Activated CD4-positive, alpha-beta T cell treated with anti-CD3 and anti-CD28 coated beads, Interleukin-2, amount 10 ng/mL, durations not matched to agents 24 days and 14 days (primary cell): ENCODE measurements around the gene SLCO4A1. TPM values are rescaled to one million over a fixed set of nuclear protein-coding genes. Genes with fewer than 3 reads are reported as not detected.

Source experiments
- DNase-seq: peaks from one replicate; pipeline ENCODE4 v3.0.0; 2022
- H3K27ac Mint-ChIP-seq: one replicate; pipeline ENCODE4 v1.8.0; 2022; ENCODE audit warnings: mild to moderate bottlenecking, mixed read lengths
- H3K27me3 Mint-ChIP-seq: one replicate; pipeline ENCODE4 v1.8.0; 2022; ENCODE audit warnings: mixed read lengths
- H3K36me3 Mint-ChIP-seq: one replicate; pipeline ENCODE4 v1.8.0; 2022; ENCODE audit warnings: low read depth, mild to moderate bottlenecking, mixed read lengths
- H3K4me1 Mint-ChIP-seq: one replicate; pipeline ENCODE4 v1.8.0; 2021; ENCODE audit warnings: mixed read lengths
- H3K4me3 Mint-ChIP-seq: one replicate; pipeline ENCODE4 v1.8.0; 2022; ENCODE audit warnings: mild to moderate bottlenecking, moderate library complexity, mixed read lengths
- H3K9me3 Mint-ChIP-seq: one replicate; pipeline ENCODE4 v1.8.0; 2021; ENCODE audit warnings: mixed read lengths
- intact Hi-C: fragments of 100-400 bp; cut with micrococcal nuclease; formaldehyde crosslinking; loops from one replicate; pipeline ENCODE4 v1.15.1; 2023
- total RNA-seq: library from RNA; stranded (reverse); gene quantifications from 2 replicates; pipeline ENCODE4 v1.2.3, GENCODE V29; 2022

SLCO4A1 gene
- total RNA-seq, 1 donor from 2014 or later = 67.3 TPM

DNA sequence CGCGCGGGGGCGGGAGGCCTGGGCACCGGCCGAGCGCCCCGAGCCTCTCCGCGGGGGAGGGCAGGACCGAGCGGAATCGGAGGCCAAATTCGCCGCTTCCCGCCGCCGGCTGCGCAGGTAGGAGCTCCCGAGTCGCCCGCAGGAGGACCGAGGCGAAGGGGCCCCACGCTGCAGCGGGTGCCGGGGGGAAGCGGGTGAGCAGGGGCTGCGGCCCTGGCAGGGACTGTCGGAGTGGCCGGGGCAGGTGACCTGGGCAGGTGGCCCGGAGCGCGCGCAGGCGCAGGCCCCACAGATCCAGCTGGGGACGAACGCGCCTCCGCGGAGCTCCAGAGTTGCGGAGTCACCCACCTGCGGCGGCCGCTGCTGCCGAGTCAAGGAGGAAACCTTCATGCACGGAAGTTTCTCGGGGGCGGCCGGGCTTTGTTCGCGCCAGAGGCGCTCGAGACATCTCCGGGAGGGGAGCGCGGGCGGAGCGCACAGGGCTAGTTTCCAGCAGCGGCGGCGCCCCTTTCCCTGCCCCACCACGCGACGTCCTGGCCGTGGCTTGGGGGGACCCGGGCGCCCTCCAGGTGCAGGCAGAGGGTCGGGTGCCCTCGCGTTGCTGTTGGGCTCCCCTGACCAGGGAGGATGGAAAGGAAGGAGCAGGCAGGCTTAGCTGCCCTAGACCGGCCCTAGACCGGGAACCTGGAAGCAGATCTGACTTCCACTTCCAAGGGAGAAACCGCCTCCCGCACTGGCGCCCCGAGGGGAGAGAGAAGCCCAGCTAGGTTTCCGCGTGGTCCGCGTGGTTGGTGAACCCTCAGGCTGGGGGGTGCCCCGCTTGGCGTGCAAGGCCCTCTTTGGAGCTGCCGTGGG is 590 bp downstream of the SLCO4A1 start:
- Mint-ChIP-seq H3K4me1 (peaks cover 30% of the 10 kb centered on the region), H3K27me3 (peaks cover 5% of the 10 kb centered on the region), H3K4me3 (peak overlapping the region; percentile 88), H3K36me3 (peaks cover 21% of the 10 kb centered on the region), H3K9me3 (no peaks in the 10 kb centered on the region), H3K27ac (peak overlapping the region; percentile 72)
- peak; percentile 91 for DNase-seq
- intact Hi-C loops = loop anchor here (1.0 kb wide), 2 partner anchors 8 to 19 kb away; no protein-coding TSS in a partner anchor

GRCh38 chr20:62643521-62644043 is 1.3 kb downstream of the SLCO4A1 start:
- Mint-ChIP-seq H3K27ac (peak overlapping the region; percentile 29), H3K4me3 (peak overlapping the region; percentile 88), H3K36me3 (peaks cover 21% of the 10 kb centered on the region), H3K27me3 (peaks cover 5% of the 10 kb centered on the region), H3K4me1 (peaks cover 30% of the 10 kb centered on the region), H3K9me3 (no peaks in the 10 kb centered on the region)
- intact Hi-C loops = loop anchor here (1.0 kb wide), 1 partner anchor 8 kb away; no protein-coding TSS in a partner anchor
- DNase-seq = no peak

- Mint-ChIP-seq H3K27ac (no peak overlapping the region), H3K36me3 (peaks cover 21% of the 10 kb centered on the region), H3K9me3 (no peaks in the 10 kb centered on the region), H3K27me3 (peaks cover 2% of the 10 kb centered on the region), H3K4me3 (peak overlapping the region; percentile 88), H3K4me1 (peaks cover 35% of the 10 kb centered on the region)
- intact Hi-C loops = no loop called here
- DNase-seq = no peak
Measured at GRCh38 chr20:62644044-62644795, 1.9 kb downstream of the SLCO4A1 start.

DNA sequence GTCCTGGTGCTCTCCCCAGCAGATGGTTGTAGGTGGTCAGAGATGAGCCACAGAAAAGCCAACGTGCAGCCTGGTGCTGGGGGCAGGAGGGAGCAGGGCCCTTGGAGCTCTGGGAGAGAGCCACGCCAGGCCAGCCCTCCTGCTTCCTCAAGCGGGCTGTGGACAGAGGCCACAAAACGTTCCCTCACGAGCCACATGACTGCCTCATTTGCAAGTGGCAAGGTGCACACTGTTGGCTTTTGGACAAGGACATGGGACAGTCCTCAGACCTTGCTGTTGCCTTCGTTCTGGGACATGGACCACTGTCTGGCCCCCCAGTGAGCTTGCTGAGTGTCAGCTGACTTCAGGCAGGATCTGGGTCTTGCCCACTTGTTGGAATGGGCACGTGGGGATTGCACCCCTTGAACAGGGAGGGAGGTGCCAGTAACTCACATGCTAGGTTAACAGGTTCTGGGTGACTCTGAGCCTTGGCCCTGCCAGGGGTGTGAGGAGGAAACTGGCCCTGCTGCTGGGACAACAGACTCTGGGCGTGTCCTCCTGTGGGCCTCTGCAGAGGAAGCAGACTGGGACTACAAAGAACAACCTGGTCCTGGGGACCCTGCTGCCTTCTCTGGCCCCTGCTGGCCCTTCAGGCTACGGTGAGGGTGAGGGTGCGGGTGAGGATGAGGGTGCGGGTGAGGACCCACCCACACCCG is 2.6 kb downstream of the SLCO4A1 start:
- intact Hi-C loops = no loop called here
- Mint-ChIP-seq H3K27me3 (no peaks in the 10 kb centered on the region), H3K9me3 (no peaks in the 10 kb centered on the region), H3K27ac (peak overlapping the region; percentile 15), H3K36me3 (peaks cover 24% of the 10 kb centered on the region), H3K4me1 (peaks cover 39% of the 10 kb centered on the region), H3K4me3 (peak overlapping the region; percentile 88)
- peak; percentile 75 for DNase-seq

DNA sequence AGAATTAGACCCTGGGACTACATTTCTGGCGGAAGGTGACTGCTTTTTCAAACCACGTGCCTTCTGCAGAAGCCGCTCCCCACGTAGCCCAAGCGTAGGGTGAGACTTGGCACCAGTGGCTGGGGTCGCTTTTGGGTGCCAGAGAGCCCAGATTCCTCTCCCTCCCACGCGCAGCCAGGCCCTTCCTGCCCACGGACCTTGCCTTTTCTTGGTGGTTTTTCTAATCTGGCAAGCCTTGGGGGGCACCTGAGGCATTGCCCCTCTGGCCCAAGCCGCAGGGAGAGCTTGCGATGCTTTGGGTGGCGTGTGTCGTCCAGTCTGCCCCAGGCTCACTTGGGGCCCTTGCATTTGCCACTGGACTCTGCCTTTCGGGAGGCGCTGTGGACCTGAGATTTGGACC is 3.3 kb downstream of the SLCO4A1 start:
- H3K27me3 Mint-ChIP-seq = no peaks in the 10 kb centered on the region
- peaks cover 45% of the 10 kb centered on the region for H3K4me1 Mint-ChIP-seq
- peaks cover 29% of the 10 kb centered on the region for H3K36me3 Mint-ChIP-seq
- no peak overlapping the region for H3K27ac Mint-ChIP-seq
- no peaks in the 10 kb centered on the region for H3K9me3 Mint-ChIP-seq
- DNase-seq = no peak
- intact Hi-C loops = no loop called here
- peak overlapping the region; percentile 41 for H3K4me3 Mint-ChIP-seq

- Mint-ChIP-seq H3K27me3 (no peaks in the 10 kb centered on the region), H3K4me3 (peak overlapping the region; percentile 41), H3K27ac (peak overlapping the region; percentile 56), H3K4me1 (peaks cover 52% of the 10 kb centered on the region), H3K36me3 (peaks cover 41% of the 10 kb centered on the region), H3K9me3 (no peaks in the 10 kb centered on the region)
- intact Hi-C loops = no loop called here
- no peak for DNase-seq
Measured at GRCh38 chr20:62646851-62647520, 4.7 kb downstream of the SLCO4A1 start.

DNA sequence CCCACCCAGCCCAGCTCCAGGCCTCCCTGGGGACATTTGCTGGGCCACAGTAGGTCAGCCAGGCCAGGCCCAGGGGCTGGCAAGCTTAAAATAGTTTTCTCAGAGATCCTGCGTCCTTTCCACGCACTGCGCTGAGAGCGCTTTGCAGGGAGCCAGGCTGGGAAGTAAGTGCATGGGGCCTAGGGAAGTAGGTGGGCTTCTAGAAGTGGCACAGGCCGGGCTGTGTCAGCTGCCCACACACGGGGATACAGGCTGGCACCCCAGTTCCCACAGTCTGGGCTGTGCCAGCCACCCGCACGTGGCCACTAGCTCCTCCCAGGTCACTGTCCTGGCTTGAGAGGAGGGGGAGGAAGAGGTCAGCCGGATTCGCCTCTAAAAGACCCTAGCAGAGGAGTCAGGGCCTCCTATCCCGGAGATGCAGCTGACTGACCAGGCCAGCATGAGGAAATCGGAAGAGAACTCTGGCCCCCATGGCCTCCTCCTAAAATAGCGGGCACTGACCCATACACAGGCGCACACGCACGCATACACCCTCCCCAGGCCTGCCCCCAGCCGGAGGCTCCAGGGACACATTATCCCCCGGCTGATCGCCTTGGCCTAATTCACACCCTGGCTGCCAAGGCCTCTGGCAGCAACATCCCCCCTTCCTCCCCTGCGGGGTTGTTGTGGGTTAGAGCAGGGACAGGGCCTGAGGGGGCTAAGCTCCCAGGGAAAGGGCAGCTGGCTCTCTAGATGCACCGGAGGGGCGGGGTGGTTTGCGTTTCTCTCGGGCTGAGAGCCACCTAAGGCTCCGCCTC is 5.4 kb downstream of the SLCO4A1 start:
- intact Hi-C loops = no loop called here
- no peak overlapping the region for H3K4me3 Mint-ChIP-seq
- H3K27ac Mint-ChIP-seq = peak overlapping the region; percentile 20
- no peaks in the 10 kb centered on the region for H3K9me3 Mint-ChIP-seq
- no peaks in the 10 kb centered on the region for H3K27me3 Mint-ChIP-seq
- H3K4me1 Mint-ChIP-seq = peaks cover 58% of the 10 kb centered on the region
- H3K36me3 Mint-ChIP-seq = peaks cover 42% of the 10 kb centered on the region
- DNase-seq = no peak

DNA sequence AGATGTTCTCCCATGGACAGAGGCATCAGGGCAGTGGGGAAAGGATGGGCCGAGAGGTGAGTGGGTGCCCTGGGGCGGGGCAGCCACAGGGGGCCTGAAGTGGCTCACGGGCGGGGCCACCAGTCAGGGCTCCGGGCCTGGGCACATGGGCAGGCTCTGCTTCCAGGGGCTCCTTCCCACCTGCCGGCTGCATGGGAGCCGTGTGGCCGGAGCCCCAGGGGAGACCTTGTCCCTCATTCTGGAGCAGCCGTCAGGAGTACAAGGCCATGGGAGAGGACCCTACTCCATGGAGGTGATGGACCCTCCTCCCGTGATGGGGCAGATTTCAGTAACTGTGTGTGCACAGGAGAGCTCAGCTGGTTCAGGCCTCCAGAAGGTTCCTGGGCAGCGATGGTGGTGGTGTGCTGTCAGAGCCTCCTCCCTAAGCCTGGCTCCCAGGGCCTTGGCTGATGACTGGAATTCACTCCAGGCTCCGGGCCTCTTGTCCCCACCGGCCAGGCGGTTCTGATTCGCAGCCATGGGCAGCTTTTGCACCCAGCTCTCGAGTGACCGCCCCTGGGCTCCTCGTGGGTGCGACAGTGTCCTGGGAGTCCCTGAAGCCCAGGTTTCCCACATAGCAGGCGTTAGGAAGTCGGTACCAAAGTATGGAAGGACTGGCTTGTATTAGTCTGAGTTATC is 6.2 kb downstream of the SLCO4A1 start:
- DNase-seq = no peak
- Mint-ChIP-seq H3K36me3 (peaks cover 38% of the 10 kb centered on the region), H3K9me3 (no peaks in the 10 kb centered on the region), H3K4me3 (no peak overlapping the region), H3K4me1 (peaks cover 61% of the 10 kb centered on the region), H3K27me3 (no peaks in the 10 kb centered on the region), H3K27ac (no peak overlapping the region)
- intact Hi-C loops = no loop called here

GRCh38 chr20:62649140-62649539 is 6.8 kb downstream of the SLCO4A1 start:
- Mint-ChIP-seq H3K27ac (no peak overlapping the region), H3K36me3 (peaks cover 34% of the 10 kb centered on the region), H3K9me3 (no peaks in the 10 kb centered on the region), H3K27me3 (no peaks in the 10 kb centered on the region), H3K4me3 (no peak overlapping the region), H3K4me1 (peaks cover 60% of the 10 kb centered on the region)
- intact Hi-C loops = no loop called here
- DNase-seq = no peak

DNA sequence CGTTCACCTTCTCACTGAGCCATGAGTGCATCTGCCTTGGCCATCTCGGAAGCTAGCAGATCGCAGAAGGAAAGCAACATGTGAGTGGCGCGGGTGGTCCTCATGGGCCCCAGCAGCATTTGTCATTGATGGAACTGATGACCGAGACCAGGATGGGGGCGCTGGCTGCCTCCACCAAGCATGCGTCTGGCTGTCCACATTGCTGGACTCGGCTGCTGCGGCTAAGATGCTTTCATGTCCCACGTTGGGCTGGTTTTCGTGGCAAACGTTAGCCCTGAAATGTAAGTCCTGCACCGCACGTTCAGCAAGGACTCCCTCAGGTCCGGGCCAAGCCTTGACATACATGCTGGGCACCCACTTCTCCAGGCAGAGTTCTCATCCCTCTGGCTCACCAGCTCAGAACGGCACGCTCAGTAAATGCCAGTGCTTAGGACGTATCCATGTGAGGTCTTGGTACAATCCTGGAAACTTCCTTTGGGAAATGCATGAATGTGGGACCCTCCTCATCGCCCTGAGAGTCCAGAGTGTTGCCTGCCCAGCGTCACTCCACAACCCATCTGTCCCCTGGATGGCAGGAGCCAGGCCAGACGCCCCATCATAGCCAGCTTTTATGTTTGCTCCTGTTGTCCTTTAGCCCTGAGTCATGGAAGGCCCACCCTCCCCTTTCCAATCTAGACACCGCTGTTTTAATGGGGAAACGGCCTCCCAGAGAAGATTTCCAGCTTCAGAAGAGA is 8.4 kb downstream of the SLCO4A1 start:
- Mint-ChIP-seq H3K27ac (peak overlapping the region; percentile 92), H3K4me3 (peak overlapping the region; percentile 82), H3K9me3 (no peaks in the 10 kb centered on the region), H3K4me1 (peaks cover 51% of the 10 kb centered on the region), H3K27me3 (no peaks in the 10 kb centered on the region), H3K36me3 (peaks cover 27% of the 10 kb centered on the region)
- intact Hi-C loops = loop anchor here (1.0 to 5.0 kb wide), 3 partner anchors 7 to 142 kb away; no protein-coding TSS in a partner anchor
- no peak for DNase-seq

GRCh38 chr20:62651285-62652021 is 9.2 kb downstream of the SLCO4A1 start:
- Mint-ChIP-seq H3K27ac (peak overlapping the region; percentile 92), H3K27me3 (no peaks in the 10 kb centered on the region), H3K9me3 (no peaks in the 10 kb centered on the region), H3K4me1 (peaks cover 51% of the 10 kb centered on the region), H3K4me3 (peak overlapping the region; percentile 82), H3K36me3 (peaks cover 27% of the 10 kb centered on the region)
- peak; percentile 90 for DNase-seq
- intact Hi-C loops = loop anchor here (1.0 to 5.0 kb wide), 3 partner anchors 8 to 141 kb away; no protein-coding TSS in a partner anchor
